HepG2 (cell line): ENCODE data around the gene PADI6. TPM values are rescaled to one million over a fixed set of nuclear protein-coding genes. Genes with fewer than 3 reads are reported as not detected.

Source experiments
- ARID4A ChIP-seq: sonication (generic); formaldehyde crosslinking; IDR thresholded peaks from 2 replicates; pipeline ENCODE4 v1.5.0; 2020; ENCODE audit warnings: mild to moderate bottlenecking, missing genetic modification reagents, borderline replicate concordance
- CBX2 ChIP-seq, 2 experiments: fragments of 200-600 bp in 1 of 2; sonication (generic); formaldehyde crosslinking in 1 of 2; IDR thresholded peaks; 2 replicates each; pipeline versions ENCODE4 v1.7.0 to v1.8.1; 2018 to 2022; ENCODE audit warnings: low read depth in 2 of 2, low read length in 1 of 2, mild to moderate bottlenecking in 1 of 2, missing genetic modification reagents in 1 of 2
- HIC2 ChIP-seq: sonication (generic); formaldehyde crosslinking; IDR thresholded peaks from 2 replicates; pipeline ENCODE4 v1.9.0; 2022; ENCODE audit warnings: low read depth, missing genetic modification reagents
- KLF11 ChIP-seq: IDR thresholded peaks from 2 replicates; pipeline ENCODE4 v1.6.1; 2016; ENCODE audit warnings: missing compliant biosample characterization
- MAFK ChIP-seq, 2 experiments: IDR thresholded peaks in 1 of 2; conservative IDR thresholded peaks in 1 of 2; 2 replicates each; pipeline ENCODE4 v1.6.1; 2011; ENCODE audit warnings: improper control_type of control experiment in 2 of 2, low read length in 2 of 2
- MTA1 ChIP-seq: sonication (generic); formaldehyde crosslinking; IDR thresholded peaks from 2 replicates; pipeline ENCODE4 v1.4.0; 2020; ENCODE audit warnings: missing genetic modification reagents, mild to moderate bottlenecking, borderline replicate concordance
- SALL1 ChIP-seq: sonication (generic); formaldehyde crosslinking; IDR thresholded peaks from 2 replicates; pipeline ENCODE4 v1.8.0; 2022; ENCODE audit warnings: mild to moderate bottlenecking, missing genetic modification reagents
- SRSF1 ChIP-seq: fragments of 200-400 bp; formaldehyde crosslinking; optimal IDR thresholded peaks from 2 replicates; pipeline ENCODE3; 2017; ENCODE audit warnings: mild to moderate bottlenecking, low read depth, low read length, moderate library complexity
- SRSF4 ChIP-seq: fragments of 200-400 bp; formaldehyde crosslinking; IDR thresholded peaks from one replicate; pipeline ENCODE4 v1.6.1; 2018; ENCODE audit warnings: mild to moderate bottlenecking, low read depth, low read length, moderate library complexity; ENCODE audit not compliant: poor library complexity, severe bottlenecking
- TAF1 ChIP-seq: sonication (generic); formaldehyde crosslinking; IDR thresholded peaks from 2 replicates; pipeline ENCODE4 v1.4.0; 2020; ENCODE audit warnings: missing genetic modification reagents
- UBTF ChIP-seq: sonication (generic); formaldehyde crosslinking; IDR thresholded peaks from 2 replicates; pipeline ENCODE4 v1.4.0; 2020; ENCODE audit warnings: mild to moderate bottlenecking, missing genetic modification reagents
- ZFY ChIP-seq: sonication (generic); formaldehyde crosslinking; IDR thresholded peaks from 2 replicates; pipeline ENCODE4 v1.4.0; 2020; ENCODE audit warnings: missing genetic modification reagents
- ZNF34 ChIP-seq: sonication (generic); formaldehyde crosslinking; IDR thresholded peaks from 2 replicates; pipeline ENCODE4 v1.4.0; 2020; ENCODE audit warnings: mild to moderate bottlenecking, missing genetic modification reagents, borderline replicate concordance
- ZNF567 ChIP-seq: sonication (generic); formaldehyde crosslinking; IDR thresholded peaks from 2 replicates; pipeline ENCODE4 v1.8.1; 2023; ENCODE audit warnings: mild to moderate bottlenecking, missing genetic modification reagents, borderline replicate concordance
- ZNF816 ChIP-seq: sonication (generic); formaldehyde crosslinking; IDR thresholded peaks from 2 replicates; pipeline ENCODE4 v1.8.0; 2022; ENCODE audit warnings: missing genetic modification reagents, mild to moderate bottlenecking, borderline replicate concordance
- ZSCAN12 ChIP-seq: sonication (generic); formaldehyde crosslinking; IDR thresholded peaks from 2 replicates; pipeline ENCODE4 v1.9.0; 2021; ENCODE audit warnings: mild to moderate bottlenecking, missing genetic modification reagents
- ZSCAN25 ChIP-seq: sonication (generic); formaldehyde crosslinking; IDR thresholded peaks from 2 replicates; pipeline ENCODE4 v1.8.0; 2022; ENCODE audit warnings: mild to moderate bottlenecking, missing genetic modification reagents
- polyA plus RNA-seq, 8 experiments: library from polyadenylated mRNA; depleted of rRNA in 3 of 8; stranded (reverse) in 7 of 8; unstranded in 1 of 8; fragments of >200 nt; fragmentation: Illumina TruSeq in 4 of 8; extraction: Trizol in 4 of 8; gene quantifications; 2 replicates each; pipeline versions ENCODE4 v1.2.1 to v1.2.3, GENCODE V29; 2011 to 2016; ENCODE audit warnings: low read depth in 4 of 8, missing spikeins in 1 of 8, mixed read lengths in 1 of 8; ENCODE audit not compliant: insufficient read depth in 1 of 8
- total RNA-seq, 5 experiments: library from RNA; depleted of rRNA; stranded (reverse); fragments of >200 nt; fragmentation: Illumina TruSeq; extraction: Trizol; gene quantifications; 2 replicates each; pipeline ENCODE4 v1.2.3, GENCODE V29; 2016; ENCODE audit warnings: low read depth in 1 of 5

PADI6 gene
- total and polyA plus RNA-seq, 2 of the 13 experiments (the other 11 are each of a cell fraction or from before 2014, with no cell fraction given), result not detected

GRCh38 chr1:17438318-17439249 lies 66.6 kb downstream of the PADI6 start (continued):
- TF ChIP-seq ZFY (CRISPR knock-in tag) (peak; percentile 60; the same call in 1 of the 2 replicates), ZNF34 (CRISPR knock-in tag) (no peak), SALL1 (peak; percentile 40; the same call in 1 of the 2 replicates), ZNF816 (CRISPR knock-in tag) (no peak), HIC2 (CRISPR knock-in tag) (0 out of 2 replicates have a peak, but pooled peaks have one; percentile 15), ZSCAN12 (CRISPR knock-in tag) (no peak), UBTF (CRISPR knock-in tag) (peak; percentile 75; the same call in 1 of the 2 replicates), ZNF567 (no peak), ARID4A (CRISPR knock-in tag) (peak; percentile 60; the same call in 1 of the 2 replicates), KLF11 (CRISPR knock-in tag) (no peak), ZSCAN25 (CRISPR knock-in tag) (no peak), CBX2 (IDR thresholded peaks at IDR 0.05; ENCODE audit: low read depth, low read length) (no peak), CBX2 (CRISPR knock-in tag; IDR thresholded peaks at IDR 0.05; ENCODE audit: low read depth) (no peak), SRSF1 (peak; percentile 14), SRSF4 (no peak), TAF1 (CRISPR knock-in tag) (peak; percentile 66; the same call in 1 of the 2 replicates), MTA1 (CRISPR knock-in tag) (0 out of 2 replicates have a peak, but pooled peaks have one; percentile 48), MAFK (conservative IDR thresholded peaks at IDR 0.05 in 1 of 2, IDR thresholded peaks at IDR 0.05 in 1 of 2; ENCODE audit: low read length in 2 of 2) (no peak)
